ENCODE measurements around the gene SCNN1B.

Gene SCNN1B

GRCh38 chr16:23321206-23321875 is 19.2 kb downstream of the SCNN1B start:
- DNase-seq (ENCODE audit: low read depth in 3 of 3) = no peak

- no peak for DNase-seq (ENCODE audit: low read depth in 3 of 3)
Observed at GRCh38 chr16:23323224-23324030, 21.3 kb downstream of the SCNN1B start.

GRCh38 chr16:23324727-23325126 is 22.6 kb downstream of the SCNN1B start:
- no peak for DNase-seq (ENCODE audit: low read depth in 3 of 3)

- no peak for DNase-seq (ENCODE audit: low read depth in 3 of 3)
Observed at GRCh38 chr16:23327836-23328235, 25.7 kb downstream of the SCNN1B start.

- DNase-seq (ENCODE audit: low read depth in 3 of 3) = no peak
Observed at GRCh38 chr16:23330161-23330560, 28.1 kb downstream of the SCNN1B start.

GRCh38 chr16:23330583-23331249 is 28.6 kb downstream of the SCNN1B start:
- DNase-seq (ENCODE audit: low read depth in 3 of 3) = no peak

GRCh38 chr16:23333034-23333579 is 31.0 kb downstream of the SCNN1B start:
- no peak for DNase-seq (ENCODE audit: low read depth in 3 of 3)

GRCh38 chr16:23333831-23334456 is 31.8 kb downstream of the SCNN1B start:
- DNase-seq (ENCODE audit: low read depth in 3 of 3) = no peak

- no peak for DNase-seq (ENCODE audit: low read depth in 3 of 3)
Observed at GRCh38 chr16:23334457-23334853, 32.4 kb downstream of the SCNN1B start.

- DNase-seq (ENCODE audit: low read depth in 3 of 3) = no peak
Observed at GRCh38 chr16:23334950-23335349, 32.8 kb downstream of the SCNN1B start.

- no peak for DNase-seq (ENCODE audit: low read depth in 3 of 3)
Observed at GRCh38 chr16:23337836-23338550, 35.9 kb downstream of the SCNN1B start.

- no peak for DNase-seq (ENCODE audit: low read depth in 3 of 3)
Observed at GRCh38 chr16:23339787-23340186, 37.7 kb downstream of the SCNN1B start.

- DNase-seq (ENCODE audit: low read depth in 3 of 3) = no peak
Observed at GRCh38 chr16:23342083-23342640, 40.1 kb downstream of the SCNN1B start.

GRCh38 chr16:23343643-23344612 is 41.8 kb downstream of the SCNN1B start:
- no peak for DNase-seq (ENCODE audit: low read depth in 3 of 3)

- no peak for DNase-seq (ENCODE audit: low read depth in 3 of 3)
Observed at GRCh38 chr16:23345237-23345636, 43.1 kb downstream of the SCNN1B start.

GRCh38 chr16:23348579-23349469 is 46.7 kb downstream of the SCNN1B start:
- no peak for DNase-seq (ENCODE audit: low read depth in 3 of 3)

- no peak for DNase-seq (ENCODE audit: low read depth in 3 of 3)
Observed at GRCh38 chr16:23351360-23351759, 49.3 kb downstream of the SCNN1B start.

- no peak for DNase-seq (ENCODE audit: low read depth in 3 of 3)
Observed at GRCh38 chr16:23353440-23353839, 51.3 kb downstream of the SCNN1B start.

GRCh38 chr16:23354246-23354645 is 52.1 kb downstream of the SCNN1B start:
- DNase-seq (ENCODE audit: low read depth in 3 of 3) = no peak

Measured in stimulated activated CD4-positive, alpha-beta T cell treated with anti-CD3 and anti-CD28 coated beads, TNF-alpha, amount 100 ng/mL, for 24 hours (primary cell).